GM12878 (cell line): ENCODE data around the gene BMI1. TPM values are rescaled to one million over a fixed set of nuclear protein-coding genes. Genes with fewer than 3 reads are reported as not detected.

Source experiments
- ATAC-seq: fragments of 200-7000 bp; cut with Tn5 transposase; 3 replicates; pipeline ENCODE4 v1.9.1; 2020; ENCODE audit warnings: mild to moderate bottlenecking, moderate library complexity
- BruUV-seq: library from RNA; stranded (reverse); fragments of 400-500 nt; replicated peaks from 2 replicates; lab custom pipeline; 2021; lab: Mats Ljungman, UMichigan
- CTCF ChIA-PET: fragments of 300-600 bp; sonication (Branson Sonifier 250); formaldehyde crosslinking; extraction: SDS; loops from one replicate; lab custom pipeline; 2021; ENCODE audit warnings: inconsistent platforms; lab: Yijun Ruan, JAX
- POLR2A ChIA-PET: fragments of 350-600 bp; formaldehyde crosslinking; extraction: SDS; loops from one replicate; lab custom pipeline; 2021; ENCODE audit warnings: inconsistent platforms; lab: Charles Lee
- RAD21 ChIA-PET: fragments of 300-600 bp; sonication (Branson Sonifier 250); formaldehyde crosslinking; loops from one replicate; lab custom pipeline; 2023; ENCODE audit warnings: antibody characterized with exemption; ENCODE audit not compliant: unreplicated experiment; lab: Charles Lee
- SMC1A ChIA-PET: fragments of 300-600 bp; sonication (Branson Sonifier 250); formaldehyde crosslinking; loops from one replicate; lab custom pipeline; 2023; ENCODE audit not compliant: unreplicated experiment, uncharacterized antibody; lab: Charles Lee
- DNase-seq: peaks from one replicate; pipeline ENCODE4 v3.0.0-alpha.2; 2011; ENCODE audit warnings: low read depth, low spot score
- FAIRE-seq: peaks from 3 replicates; lab custom pipeline; 2011; peaks lifted over from hg19 to GRCh38; lab: Jason Lieb, UNC
- H2AFZ ChIP-seq: 2 replicates; pipeline ENCODE4 v1.6.0; 2011; ENCODE audit warnings: low read depth, low read length, control low read depth; ENCODE audit not compliant: control insufficient read depth
- H3K27ac ChIP-seq: 2 replicates; pipeline ENCODE4 v1.5.1; 2011; ENCODE audit warnings: control low read depth; ENCODE audit not compliant: control insufficient read depth, insufficient read depth
- H3K27me3 ChIP-seq, 2 experiments: replicated peaks in 1 of 2; 2 replicates each; pipeline versions ENCODE4 v1.6.0 to v1.6.1; 2011; ENCODE audit warnings: low read length in 1 of 2; ENCODE audit not compliant: control insufficient read depth in 2 of 2, insufficient read depth in 2 of 2
- H3K36me3 ChIP-seq, 2 experiments: 2 replicates each; pipeline ENCODE4 v1.5.1; 2011; ENCODE audit warnings: low read length in 1 of 2; ENCODE audit not compliant: control insufficient read depth in 2 of 2, insufficient read depth in 2 of 2
- H3K4me1 ChIP-seq: 2 replicates; pipeline ENCODE4 v1.6.1; 2011; ENCODE audit warnings: mild to moderate bottlenecking, low read length, moderate library complexity, mixed read lengths; ENCODE audit not compliant: control insufficient read depth, insufficient read depth
- H3K4me2 ChIP-seq: 2 replicates; pipeline ENCODE4 v1.6.0; 2011; ENCODE audit warnings: control low read depth; ENCODE audit not compliant: control insufficient read depth, insufficient read depth
- H3K4me3 ChIP-seq: fragments of 200-600 bp; sonication (generic); 2 replicates; pipeline ENCODE4 v1.5.1; 2016
- H3K79me2 ChIP-seq: 2 replicates; pipeline ENCODE4 v1.6.0; 2011; ENCODE audit warnings: low read length; ENCODE audit not compliant: control insufficient read depth, insufficient read depth
- H3K9ac ChIP-seq: 2 replicates; pipeline ENCODE4 v1.8.0; 2011; ENCODE audit warnings: low read length, control low read depth, mixed read lengths; ENCODE audit not compliant: control insufficient read depth, insufficient read depth
- H3K9me3 ChIP-seq: replicated peaks from 3 replicates; pipeline ENCODE4 v1.5.1; 2011; ENCODE audit warnings: mild to moderate bottlenecking, low read length; ENCODE audit not compliant: control insufficient read depth, insufficient read depth
- H4K20me1 ChIP-seq: 2 replicates; pipeline ENCODE4 v1.6.0; 2011; ENCODE audit not compliant: control insufficient read depth, insufficient read depth
- EGR1 ChIP-seq, 2 experiments: IDR thresholded peaks; 1 replicate in 1 of 2; 2 replicates in 1 of 2; pipeline ENCODE4 v1.6.1; 2011 to 2012; ENCODE audit warnings: low read depth in 2 of 2, low read length in 2 of 2, borderline replicate concordance in 1 of 2, mild to moderate bottlenecking in 1 of 2, moderate library complexity in 1 of 2
- HSF1 ChIP-seq: fragments of 150-350 bp; IDR thresholded peaks from 2 replicates; pipeline ENCODE4 v1.6.1; 2014; ENCODE audit warnings: mild to moderate bottlenecking, low read depth, low read length
- NFYA ChIP-seq: IDR thresholded peaks from 2 replicates; pipeline ENCODE4 v1.6.1; 2011; ENCODE audit warnings: low read depth, mild to moderate bottlenecking, low read length, improper control_type of control experiment, borderline replicate concordance
- RAD21 ChIP-seq: IDR thresholded peaks from 2 replicates; pipeline ENCODE4 v1.6.1; 2011; ENCODE audit warnings: mild to moderate bottlenecking, low read depth, low read length, moderate library complexity; ENCODE audit not compliant: insufficient read depth
- RELB ChIP-seq: fragments of 450-650 bp; IDR thresholded peaks from 2 replicates; pipeline ENCODE4 v1.6.1; 2017; ENCODE audit warnings: low read depth, mild to moderate bottlenecking, moderate library complexity
- YBX1 ChIP-seq: fragments of 450-650 bp; IDR thresholded peaks from 2 replicates; pipeline ENCODE4 v1.6.1; 2016; ENCODE audit warnings: antibody characterized with exemption
- ZBTB40 ChIP-seq: fragments of 450-650 bp; IDR thresholded peaks from 2 replicates; pipeline ENCODE4 v1.6.1; 2016; ENCODE audit warnings: mild to moderate bottlenecking, moderate library complexity, borderline replicate concordance
- ZNF217 ChIP-seq: fragments of 450-650 bp; IDR thresholded peaks from 2 replicates; pipeline ENCODE4 v1.6.1; 2017; ENCODE audit warnings: antibody characterized with exemption, mild to moderate bottlenecking
- WGBS: methylation state at CpG from one replicate; pipeline ENCODE4 v1.1.6; 2016; ENCODE audit warnings: low lambda C conversion rate; ENCODE audit not compliant: insufficient replicate concordance, insufficient coverage; ENCODE audit errors: missing lambda C conversion rate; 5-methylcytosine and 5-hydroxymethylcytosine counted together
- in situ Hi-C: fragments of 300-500 bp; cut with MboI; formaldehyde crosslinking; loops from 9 replicates; pipeline ENCODE4 v1.14.3; 2018; ENCODE audit warnings: mixed read lengths
- intact Hi-C: fragments of 100-400 bp; cut with micrococcal nuclease; formaldehyde crosslinking; loops from one replicate; pipeline ENCODE4 v1.14.2; 2022; ENCODE audit not compliant: unreplicated experiment
- polyA plus RNA-seq, 11 experiments: library from polyadenylated mRNA; depleted of rRNA in 4 of 11; unstranded in 6 of 11; stranded (reverse) in 5 of 11; fragments of >200 nt; fragmentation: Nextera tagmentation in 4 of 11; fragmentation: Illumina TruSeq in 1 of 11; extraction: Ambion mirVana in 4 of 11; extraction: Trizol in 1 of 11; gene quantifications; 1 replicate in 1 of 11; 2 replicates in 10 of 11; pipeline versions ENCODE4 v1.2.1 to v1.2.3, GENCODE V29; 2011 to 2016; ENCODE audit warnings: inconsistent platforms in 2 of 11, missing spikeins in 2 of 11, low read depth in 1 of 11
- total RNA-seq, 4 experiments: library from RNA; depleted of rRNA in 3 of 4; stranded (reverse); fragments of >200 nt in 3 of 4; fragmentation: Illumina TruSeq in 1 of 4; extraction: Trizol in 1 of 4; gene quantifications; 2 replicates each; pipeline versions ENCODE4 v1.2.1 to v1.2.3, GENCODE V29; 2013 to 2021

BMI1 gene
- total and polyA plus RNA-seq, 10 of the 15 experiments (the other 5 are each of a cell fraction or from before 2014, with no cell fraction given) = 8.0 to 49.7 (median 25.8) TPM

- no peak overlapping the region for H3K4me3 ChIP-seq
- no peak for TF ChIP-seq ZNF217
- TF ChIP-seq HSF1 = no peak
- no peak for TF ChIP-seq RAD21
- TF ChIP-seq RELB = no peak
- no peak for TF ChIP-seq NFYA
- TF ChIP-seq ZBTB40 = no peak
- TF ChIP-seq EGR1 (IDR thresholded peaks at IDR 0.05; ENCODE audit: borderline replicate concordance in 1 of 2, low read depth in 2 of 2, low read length in 2 of 2) = no peak
- no peak for TF ChIP-seq YBX1
- TF ChIP-seq, all 136 proteins: peak for 0
- Histone ChIP-seq H3K36me3 (no peaks in the 10 kb centered on the region), H3K27ac (no peak overlapping the region), H4K20me1 (no peaks in the 10 kb centered on the region), H2AFZ (no peak overlapping the region), H3K9ac (no peak overlapping the region), H3K9me3 (peaks cover 4% of the 10 kb centered on the region; the same call in 1 of the 3 replicates), H3K4me1 (peaks cover 16% of the 10 kb centered on the region), H3K4me2 (no peak overlapping the region), H3K27me3 (peaks cover 5 to 28% of the 10 kb centered on the region in 2 experiments), H3K79me2 (no peaks in the 10 kb centered on the region)
- ATAC-seq (no peak), FAIRE-seq (no peak), DNase-seq (no peak)
- SMC1A ChIA-PET = interaction anchor here (2.0 kb wide), 2 partner anchors 27 to 38 kb away, joined by 5 to 9 read pairs; partner anchors contain the start of gene COMMD3
- RAD21 ChIA-PET = interaction anchor here (0.6 to 3.7 kb wide), 4 partner anchors 18 to 262 kb away, joined by 3 to 16 read pairs (median 4); partner anchors contain the start of gene COMMD3
- CTCF ChIA-PET = interaction anchor here (1.0 kb wide), 1 partner anchor 67 kb away, joined by 3 read pairs; no protein-coding TSS in a partner anchor
- intact Hi-C loops (loop anchor here (5.0 kb wide), 1 partner anchor 380 kb away; no protein-coding TSS in a partner anchor), in situ Hi-C loops (no loop called here)
- 67% methylated on average over 3 of the region's 3 CpGs for WGBS
- no TSS peak for BruUV-seq
- POLR2A ChIA-PET = no interaction called here
Measured at GRCh38 chr10:22342421-22342820, 21.5 kb downstream of the BMI1 start.
